ENCODE data around the gene MUSTN1.

DNA sequence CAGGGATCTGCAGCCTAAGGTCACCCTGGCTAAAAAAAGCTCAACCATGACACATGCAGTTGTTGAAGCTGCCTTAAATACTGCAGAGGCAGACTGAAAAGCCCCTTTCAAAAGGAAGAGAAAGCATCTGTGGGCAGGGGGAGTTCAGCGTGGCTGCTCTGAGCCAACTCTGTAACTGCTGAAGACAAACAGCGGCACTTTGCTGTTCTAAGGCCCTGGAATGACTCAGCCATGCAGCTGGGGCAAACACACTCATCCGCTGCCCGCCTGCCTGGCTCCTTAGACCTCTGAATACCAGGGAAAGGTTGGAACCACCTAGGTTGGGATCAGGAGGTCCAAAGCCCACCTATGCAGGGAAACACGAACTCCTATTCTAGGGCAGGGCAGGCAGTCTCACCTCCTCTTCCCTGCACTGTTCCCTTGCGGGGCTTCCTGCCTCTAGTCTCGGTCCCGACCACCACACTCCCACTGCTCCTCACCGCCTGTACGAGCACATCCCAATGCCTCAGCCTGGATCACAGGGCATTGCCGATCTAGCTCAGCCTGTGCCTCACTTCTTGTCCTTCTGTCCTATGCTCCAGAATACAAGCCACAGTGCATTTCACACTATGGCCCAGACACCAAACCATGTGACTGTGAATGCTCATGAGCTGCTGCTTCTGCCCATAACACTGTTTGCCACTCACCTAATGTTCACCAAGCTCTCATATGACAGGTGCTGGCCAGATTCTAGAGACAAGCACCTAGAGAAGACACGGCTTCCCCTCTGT, 6.6 kb upstream of the MUSTN1 start:
- TF ChIP-seq POLR2A (IDR thresholded peaks at IDR 0.05; ENCODE audit: low read length) (no peak), GATA1 (IDR thresholded peaks at IDR 0.05; ENCODE audit: low read depth, low read length) (no peak)

Data from erythroblast (primary cell).